GM23248 (cell line): ENCODE measurements around the gene MGMT. TPM values are rescaled to one million over a fixed set of nuclear protein-coding genes. Genes with fewer than 3 reads are reported as not detected.

Source experiments
- DNase-seq: peaks from one replicate; pipeline ENCODE4 v3.0.0-alpha.2; 2015
- H2AFZ ChIP-seq: fragments of 200-600 bp; sonication (generic); 2 replicates; pipeline ENCODE4 v1.6.1; 2016; ENCODE audit warnings: antibody characterized with exemption
- H3F3A ChIP-seq: fragments of 200-600 bp; sonication (generic); 2 replicates; pipeline ENCODE4 v1.6.1; 2016; ENCODE audit warnings: mild to moderate bottlenecking, antibody characterized with exemption, mixed run types; ENCODE audit not compliant: insufficient read depth
- H3K27ac ChIP-seq: fragments of 200-600 bp; sonication (generic); 2 replicates; pipeline ENCODE4 v1.5.1; 2016; ENCODE audit warnings: mild to moderate bottlenecking
- H3K27me3 ChIP-seq: fragments of 200-600 bp; sonication (generic); replicated peaks from 2 replicates; pipeline ENCODE4 v1.6.1; 2016; ENCODE audit warnings: mild to moderate bottlenecking; ENCODE audit not compliant: insufficient read depth
- H3K36me3 ChIP-seq: fragments of 200-600 bp; sonication (generic); 2 replicates; pipeline ENCODE4 v1.6.1; 2016; ENCODE audit warnings: low read depth, mild to moderate bottlenecking
- H3K4me1 ChIP-seq: fragments of 200-600 bp; sonication (generic); 2 replicates; pipeline ENCODE4 v1.6.1; 2016; ENCODE audit warnings: mild to moderate bottlenecking; ENCODE audit not compliant: insufficient read depth
- H3K4me2 ChIP-seq: fragments of 200-600 bp; sonication (generic); one replicate; pipeline ENCODE4 v1.6.1; 2016; ENCODE audit warnings: mild to moderate bottlenecking; ENCODE audit not compliant: unreplicated experiment
- H3K4me3 ChIP-seq: fragments of 200-600 bp; sonication (generic); 2 replicates; pipeline ENCODE4 v1.5.1; 2016; ENCODE audit warnings: mild to moderate bottlenecking
- H3K79me2 ChIP-seq: fragments of 200-600 bp; sonication (generic); 2 replicates; pipeline ENCODE4 v1.6.1; 2016; ENCODE audit warnings: mild to moderate bottlenecking; ENCODE audit not compliant: insufficient read depth
- H3K9ac ChIP-seq: fragments of 200-600 bp; sonication (generic); 2 replicates; pipeline ENCODE4 v1.6.1; 2016; ENCODE audit warnings: mild to moderate bottlenecking
- H3K9me2 ChIP-seq: fragments of 200-600 bp; sonication (generic); 2 replicates; pipeline ENCODE4 v1.6.1; 2016; ENCODE audit warnings: mixed run types, mild to moderate bottlenecking, moderate library complexity; ENCODE audit not compliant: insufficient read depth
- H3K9me3 ChIP-seq: fragments of 200-600 bp; sonication (generic); one replicate; pipeline ENCODE4 v1.6.1; 2017; ENCODE audit warnings: low read depth
- H4K20me1 ChIP-seq: fragments of 200-600 bp; sonication (generic); 2 replicates; pipeline ENCODE4 v1.6.0; 2016; ENCODE audit not compliant: insufficient read depth
- EZH2 ChIP-seq: fragments of 200-600 bp; sonication (generic); IDR thresholded peaks from 2 replicates; pipeline ENCODE4 v1.6.1; 2018; ENCODE audit warnings: antibody characterized with exemption, mild to moderate bottlenecking; ENCODE audit not compliant: insufficient read depth, poor library complexity, severe bottlenecking
- EZH2phosphoT487 ChIP-seq: fragments of 200-600 bp; sonication (generic); IDR thresholded peaks from 2 replicates; pipeline ENCODE4 v1.6.1; 2018; ENCODE audit warnings: antibody characterized with exemption, moderate library complexity, mild to moderate bottlenecking, low read depth; ENCODE audit not compliant: insufficient read depth
- WGBS, 2 experiments: methylation state at CpG; one replicate each; pipeline ENCODE4 v1.1.6; 2015 to 2017; ENCODE audit warnings: low lambda C conversion rate in 2 of 2, low coverage in 1 of 2; ENCODE audit errors: missing lambda C conversion rate in 2 of 2; 5-methylcytosine and 5-hydroxymethylcytosine counted together
- in situ Hi-C: fragments of 300-500 bp; cut with MboI; formaldehyde crosslinking; loops from 2 replicates; pipeline ENCODE4 v1.15.0; 2020
- polyA plus RNA-seq: library from polyadenylated mRNA; unstranded; fragments of >200 nt; fragmentation: Nextera tagmentation; extraction: Ambion mirVana; gene quantifications from 2 replicates; pipeline ENCODE4 v1.2.1, GENCODE V29; 2016
- total RNA-seq: library from RNA; depleted of rRNA; stranded (reverse); fragments of >200 nt; shearing (Covaris generic); gene quantifications from 2 replicates; pipeline ENCODE4 v1.2.3, GENCODE V29; 2014

The MGMT gene
- total and polyA plus RNA-seq, 2 experiments from 2014 or later, result 28.5 to 35.1 TPM

DNA sequence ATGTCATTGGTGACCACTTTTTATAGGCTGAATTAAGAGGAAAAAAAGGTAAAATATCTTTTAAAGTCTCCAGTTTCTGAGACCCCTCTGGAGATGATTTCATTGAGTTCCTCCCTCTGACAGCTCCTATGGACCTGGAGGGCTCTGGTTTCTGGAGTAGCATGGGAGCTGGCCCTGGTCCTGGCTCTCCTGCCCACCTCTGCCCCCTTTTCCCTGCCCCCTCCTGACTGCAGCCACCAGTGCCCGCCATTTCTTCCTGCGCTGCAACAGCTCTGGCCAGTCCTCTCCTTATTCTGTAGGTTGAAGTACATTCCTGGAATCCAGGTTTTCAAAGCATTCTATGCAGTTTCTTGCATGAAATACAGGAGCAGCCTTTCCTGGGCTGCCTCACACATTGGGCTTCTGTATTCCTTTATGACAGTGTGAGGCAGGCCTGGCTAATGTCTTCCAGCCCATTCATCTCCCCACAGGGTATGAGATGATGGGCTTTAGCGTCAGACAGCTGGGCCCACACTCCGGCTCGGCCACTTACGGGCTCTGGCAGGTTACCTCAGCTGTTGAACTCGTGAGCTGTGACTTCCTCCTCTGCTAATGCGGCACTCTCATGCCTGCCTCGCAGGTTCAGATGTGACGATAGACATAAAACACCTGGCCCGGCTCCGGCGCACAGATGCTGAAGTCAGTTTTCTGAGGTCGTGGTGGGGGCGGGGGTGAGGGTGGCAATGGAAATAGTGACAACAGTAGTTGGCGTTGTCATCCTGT, 101.7 kb downstream of the MGMT start:
- TF ChIP-seq EZH2 (no peak), EZH2phosphoT487 (no peak)
- H3K9me2 ChIP-seq, result no peaks in the 10 kb centered on the region
- H3F3A ChIP-seq, result no peaks in the 10 kb centered on the region
- H2AFZ ChIP-seq, result no peak overlapping the region
- H3K27me3 ChIP-seq, result no peaks in the 10 kb centered on the region
- no peak for DNase-seq
- in situ Hi-C loops, result no loop called here
- no peak overlapping the region for H3K9ac ChIP-seq
- H3K4me1 ChIP-seq, result no peaks in the 10 kb centered on the region
- H4K20me1 ChIP-seq, result no peaks in the 10 kb centered on the region
- no peak overlapping the region for H3K4me2 ChIP-seq
- WGBS, 2 experiments, result 90 to 92% methylated on average over 16 of the region's 16 CpGs
- no peaks in the 10 kb centered on the region for H3K9me3 ChIP-seq
- H3K79me2 ChIP-seq, result no peaks in the 10 kb centered on the region
- H3K4me3 ChIP-seq, result no peak overlapping the region
- no peak overlapping the region for H3K27ac ChIP-seq
- H3K36me3 ChIP-seq, result no peaks in the 10 kb centered on the region

GRCh38 chr10:129570185-129570584, 103.1 kb downstream of the MGMT start:
- in situ Hi-C loops, result no loop called here
- Histone ChIP-seq H3K27ac (no peak overlapping the region), H4K20me1 (no peaks in the 10 kb centered on the region), H3K4me1 (no peaks in the 10 kb centered on the region), H3K4me3 (no peak overlapping the region), H3K9me3 (no peaks in the 10 kb centered on the region), H3F3A (no peaks in the 10 kb centered on the region), H3K9me2 (no peaks in the 10 kb centered on the region), H3K27me3 (no peaks in the 10 kb centered on the region), H3K36me3 (no peaks in the 10 kb centered on the region), H3K4me2 (no peak overlapping the region), H3K9ac (no peak overlapping the region), H2AFZ (no peak overlapping the region), H3K79me2 (no peaks in the 10 kb centered on the region)
- 90 to 93% methylated on average over 11 of the region's 11 CpGs for WGBS, 2 experiments
- no peak for TF ChIP-seq EZH2phosphoT487
- no peak for TF ChIP-seq EZH2
- DNase-seq, result no peak

- Histone ChIP-seq H3K36me3 (no peaks in the 10 kb centered on the region), H3K27me3 (no peaks in the 10 kb centered on the region), H3K4me3 (no peak overlapping the region), H3K4me1 (no peaks in the 10 kb centered on the region), H3K4me2 (no peak overlapping the region), H3K9ac (no peak overlapping the region), H4K20me1 (no peaks in the 10 kb centered on the region), H3K27ac (no peak overlapping the region), H3K9me3 (no peaks in the 10 kb centered on the region), H3K9me2 (no peaks in the 10 kb centered on the region), H3K79me2 (no peaks in the 10 kb centered on the region), H3F3A (no peaks in the 10 kb centered on the region), H2AFZ (no peak overlapping the region)
- no peak for DNase-seq
- 80 to 87% methylated on average over 12 of the region's 12 CpGs for WGBS, 2 experiments
- in situ Hi-C loops, result no loop called here
- no peak for TF ChIP-seq EZH2
- no peak for TF ChIP-seq EZH2phosphoT487
These were observed 112.2 kb downstream of the MGMT start for GRCh38 chr10:129579228-129579627.

DNA sequence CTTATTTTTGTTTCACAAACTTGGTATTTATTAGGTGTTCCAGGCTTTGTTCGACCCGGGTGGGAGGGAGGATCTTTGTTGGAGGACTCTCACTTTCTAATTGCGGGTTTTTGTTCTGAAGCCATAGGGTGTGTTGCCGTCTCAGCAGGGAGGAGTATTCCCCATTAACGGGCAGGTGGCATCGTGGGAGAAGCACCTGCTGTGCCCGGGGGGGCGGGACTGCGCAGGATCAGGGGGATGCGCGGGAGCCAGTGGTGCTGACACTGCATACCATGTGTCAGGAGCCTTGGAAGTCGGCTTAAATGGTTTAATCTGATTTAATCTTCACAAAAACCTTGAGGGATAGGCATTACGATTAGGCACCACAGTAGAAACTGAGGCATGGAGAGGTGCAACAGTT, 113.0 kb downstream of the MGMT start:
- TF ChIP-seq EZH2phosphoT487 (no peak), EZH2 (no peak)
- no peak overlapping the region for H2AFZ ChIP-seq
- no peaks in the 10 kb centered on the region for H4K20me1 ChIP-seq
- DNase-seq, result no peak
- 86 to 93% methylated on average over 12 to 13 of the region's 13 CpGs for WGBS, 2 experiments
- no peak overlapping the region for H3K4me3 ChIP-seq
- no peaks in the 10 kb centered on the region for H3K9me3 ChIP-seq
- no peaks in the 10 kb centered on the region for H3K79me2 ChIP-seq
- H3K27me3 ChIP-seq, result no peaks in the 10 kb centered on the region
- no peaks in the 10 kb centered on the region for H3F3A ChIP-seq
- H3K4me2 ChIP-seq, result no peak overlapping the region
- H3K4me1 ChIP-seq, result no peaks in the 10 kb centered on the region
- H3K9ac ChIP-seq, result no peak overlapping the region
- in situ Hi-C loops, result no loop called here
- no peaks in the 10 kb centered on the region for H3K9me2 ChIP-seq
- H3K36me3 ChIP-seq, result no peaks in the 10 kb centered on the region
- H3K27ac ChIP-seq, result no peak overlapping the region
